Measurements from ENCODE around the gene CCDC182. TPM values are rescaled to one million over a fixed set of nuclear protein-coding genes. Genes with fewer than 3 reads are reported as not detected.
A peak's percentile ranks its signal among the peaks of the same experiment; 100 is the strongest.

CCDC182 gene
- total RNA-seq, 1 donor from 2014 or later, result not detected

GRCh38 chr17:57730026-57730701, 14.9 kb downstream of the CCDC182 start:
- DNase-seq (ENCODE audit: low read depth), result no peak

GRCh38 chr17:57727630-57728175, 17.4 kb downstream of the CCDC182 start:
- peak; percentile 67 for DNase-seq (ENCODE audit: low read depth)

GRCh38 chr17:57726838-57727237, 18.3 kb downstream of the CCDC182 start:
- DNase-seq (ENCODE audit: low read depth), result no peak

GRCh38 chr17:57726213-57726790, 18.8 kb downstream of the CCDC182 start:
- DNase-seq (ENCODE audit: low read depth), result no peak

- no peak for DNase-seq (ENCODE audit: low read depth)
Observed at GRCh38 chr17:57724729-57725125, 20.4 kb downstream of the CCDC182 start.

GRCh38 chr17:57724026-57724728, 20.9 kb downstream of the CCDC182 start:
- peak; percentile 83 for DNase-seq (ENCODE audit: low read depth)

GRCh38 chr17:57723427-57724025, 21.6 kb downstream of the CCDC182 start:
- DNase-seq (ENCODE audit: low read depth), result peak; percentile 90

- peak; percentile 87 for DNase-seq (ENCODE audit: low read depth)
Observed at GRCh38 chr17:57722704-57723043, 22.4 kb downstream of the CCDC182 start.

- no peak for DNase-seq (ENCODE audit: low read depth)
Observed at GRCh38 chr17:57721967-57722703, 23.0 kb downstream of the CCDC182 start.

- DNase-seq (ENCODE audit: low read depth), result no peak
Observed at GRCh38 chr17:57720386-57721035, 24.6 kb downstream of the CCDC182 start.

GRCh38 chr17:57718878-57719277, 26.2 kb downstream of the CCDC182 start:
- DNase-seq (ENCODE audit: low read depth), result no peak

GRCh38 chr17:57715981-57716380, 29.1 kb downstream of the CCDC182 start:
- no peak for DNase-seq (ENCODE audit: low read depth)

- peak; percentile 30 for DNase-seq (ENCODE audit: low read depth)
Observed at GRCh38 chr17:57714665-57715180, 30.4 kb downstream of the CCDC182 start.

GRCh38 chr17:57713140-57713539, 32.0 kb downstream of the CCDC182 start:
- peak; percentile 65 for DNase-seq (ENCODE audit: low read depth)

GRCh38 chr17:57708410-57708809, 36.7 kb downstream of the CCDC182 start:
- peak; percentile 38 for DNase-seq (ENCODE audit: low read depth)

- DNase-seq (ENCODE audit: low read depth), result peak; percentile 91
Observed at GRCh38 chr17:57707892-57708291, 37.2 kb downstream of the CCDC182 start.

- no peak for DNase-seq (ENCODE audit: low read depth)
Observed at GRCh38 chr17:57706761-57707160, 38.3 kb downstream of the CCDC182 start.

GRCh38 chr17:57705921-57706695, 39.0 kb downstream of the CCDC182 start:
- DNase-seq (ENCODE audit: low read depth), result no peak

GRCh38 chr17:57704448-57704847, 40.7 kb downstream of the CCDC182 start:
- DNase-seq (ENCODE audit: low read depth), result no peak

GRCh38 chr17:57703273-57703672, 41.8 kb downstream of the CCDC182 start:
- no peak for DNase-seq (ENCODE audit: low read depth)

Measured in myocyte (in vitro differentiated cells).